ENCODE results near the gene CD2AP. TPM values are rescaled to one million over a fixed set of nuclear protein-coding genes. Genes with fewer than 3 reads are reported as not detected.

CD2AP gene
- total RNA-seq, 4 donors from 2014 or later = 23.4 to 33.9 (median 30.4) TPM

DNA sequence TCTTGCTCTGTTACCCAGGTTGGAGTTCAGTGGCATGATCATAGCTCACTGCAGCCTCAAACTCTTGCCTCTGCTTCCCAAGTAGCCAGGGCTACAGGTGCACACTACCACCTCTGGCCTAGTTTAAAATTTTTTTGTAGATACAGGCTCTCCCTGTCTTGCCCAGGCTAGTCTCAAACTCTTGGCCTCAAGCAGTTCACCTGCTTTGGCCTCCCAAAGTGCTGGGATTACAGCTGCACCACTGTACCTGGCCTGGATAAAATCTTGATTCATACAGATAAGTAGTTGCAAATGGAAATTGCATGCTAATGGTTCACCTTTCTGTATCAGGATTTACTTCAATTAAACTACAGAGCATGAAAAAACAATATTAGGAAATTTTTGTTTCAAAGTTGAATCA lies 4.2 kb downstream of the CD2AP start:
- no peak for DNase-seq
- Histone ChIP-seq H3K36me3 (no peaks in the 10 kb centered on the region), H3K4me3 (no peak overlapping the region), H3K9me3 (no peaks in the 10 kb centered on the region), H3K4me1 (peaks cover 12 to 83% (median 37%) of the 10 kb centered on the region in 3 donors), H3K27ac (no peak overlapping the region), H3K27me3 (no peaks in the 10 kb centered on the region)
- intact Hi-C loops (cut with DNase I) = no loop called here
- TF ChIP-seq POLR2A (IDR thresholded peaks at IDR 0.05) = no peak
- TF ChIP-seq, protein P1, sequence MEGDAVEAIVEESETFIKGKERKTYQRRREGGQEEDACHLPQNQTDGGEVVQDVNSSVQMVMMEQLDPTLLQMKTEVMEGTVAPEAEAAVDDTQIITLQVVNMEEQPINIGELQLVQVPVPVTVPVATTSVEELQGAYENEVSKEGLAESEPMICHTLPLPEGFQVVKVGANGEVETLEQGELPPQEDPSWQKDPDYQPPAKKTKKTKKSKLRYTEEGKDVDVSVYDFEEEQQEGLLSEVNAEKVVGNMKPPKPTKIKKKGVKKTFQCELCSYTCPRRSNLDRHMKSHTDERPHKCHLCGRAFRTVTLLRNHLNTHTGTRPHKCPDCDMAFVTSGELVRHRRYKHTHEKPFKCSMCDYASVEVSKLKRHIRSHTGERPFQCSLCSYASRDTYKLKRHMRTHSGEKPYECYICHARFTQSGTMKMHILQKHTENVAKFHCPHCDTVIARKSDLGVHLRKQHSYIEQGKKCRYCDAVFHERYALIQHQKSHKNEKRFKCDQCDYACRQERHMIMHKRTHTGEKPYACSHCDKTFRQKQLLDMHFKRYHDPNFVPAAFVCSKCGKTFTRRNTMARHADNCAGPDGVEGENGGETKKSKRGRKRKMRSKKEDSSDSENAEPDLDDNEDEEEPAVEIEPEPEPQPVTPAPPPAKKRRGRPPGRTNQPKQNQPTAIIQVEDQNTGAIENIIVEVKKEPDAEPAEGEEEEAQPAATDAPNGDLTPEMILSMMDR (IDR thresholded peaks at IDR 0.05) = no peak

DNA sequence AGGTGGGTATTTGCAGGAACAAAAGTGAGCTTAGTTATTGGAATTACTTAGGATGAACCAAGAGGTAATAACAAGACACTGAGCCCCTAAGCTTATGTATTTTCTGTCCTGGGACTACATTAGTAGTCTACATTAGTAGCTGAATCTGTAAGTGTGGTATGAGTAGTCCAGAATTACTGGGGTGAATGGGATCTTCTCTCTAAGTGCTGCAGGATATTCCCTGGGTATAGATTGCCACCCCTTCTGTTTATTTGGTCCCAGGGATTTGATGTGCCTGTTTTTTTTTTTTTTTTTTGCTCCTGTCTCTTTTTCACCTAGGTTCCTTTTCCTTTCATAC lies 5.9 kb downstream of the CD2AP start:
- TF ChIP-seq POLR2A (IDR thresholded peaks at IDR 0.05) = no peak
- TF ChIP-seq, protein P1 (IDR thresholded peaks at IDR 0.05) = no peak
- no peaks in the 10 kb centered on the region for H3K36me3 ChIP-seq
- H3K9me3 ChIP-seq = no peaks in the 10 kb centered on the region
- H3K4me1 ChIP-seq = peaks cover 12 to 79% (median 35%) of the 10 kb centered on the region in 3 donors
- DNase-seq = no peak
- no peak overlapping the region for H3K4me3 ChIP-seq
- H3K27ac ChIP-seq = peak overlapping the region in 2 of 4 donors; percentile 22 to 56
- intact Hi-C loops (cut with DNase I) = no loop called here
- H3K27me3 ChIP-seq = no peaks in the 10 kb centered on the region

DNA sequence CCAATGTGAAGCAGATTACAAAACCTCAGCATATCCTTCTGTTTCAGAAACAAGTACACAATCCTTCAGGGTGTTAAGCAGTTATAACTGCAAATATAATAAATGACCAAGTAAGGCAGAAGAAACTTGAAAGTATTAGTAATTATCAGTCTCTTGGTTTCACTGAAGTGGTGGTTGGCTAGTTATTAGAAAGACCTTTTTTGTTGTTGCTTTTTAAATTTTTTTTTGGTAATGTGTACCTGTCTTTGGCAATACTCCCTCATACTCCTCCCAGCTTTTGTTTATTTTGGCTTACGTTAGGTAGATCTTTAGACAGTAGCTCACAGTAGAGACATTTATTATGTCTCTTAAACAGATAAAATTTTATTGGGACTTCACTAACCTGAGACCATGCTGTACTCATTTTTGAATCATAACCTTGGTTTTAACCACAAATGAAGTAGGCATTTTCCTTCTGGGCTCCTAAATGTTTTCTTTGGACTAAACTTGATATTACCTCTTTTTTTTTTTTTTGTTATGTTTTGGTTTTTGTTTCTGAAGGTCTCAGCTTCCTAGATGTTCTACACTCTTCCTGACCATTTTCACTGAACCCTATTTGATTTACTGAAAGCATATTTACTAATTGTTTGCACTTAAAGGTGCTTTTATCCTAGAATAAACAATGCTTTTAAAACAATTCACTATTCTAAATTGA lies 6.4 kb downstream of the CD2AP start:
- Histone ChIP-seq H3K36me3 (no peaks in the 10 kb centered on the region), H3K4me1 (peaks cover 12 to 76% (median 35%) of the 10 kb centered on the region in 3 donors), H3K27ac (peak overlapping the region in 2 of 4 donors; percentile 22 to 56), H3K27me3 (no peaks in the 10 kb centered on the region), H3K4me3 (no peak overlapping the region), H3K9me3 (no peaks in the 10 kb centered on the region)
- TF ChIP-seq, protein P1 (IDR thresholded peaks at IDR 0.05) = no peak
- no peak for TF ChIP-seq POLR2A (IDR thresholded peaks at IDR 0.05)
- 15 to 52% methylated on average over 1 of the region's 1 CpG for WGBS, 2 donors
- no peak for DNase-seq
- intact Hi-C loops (cut with DNase I) = no loop called here

DNA sequence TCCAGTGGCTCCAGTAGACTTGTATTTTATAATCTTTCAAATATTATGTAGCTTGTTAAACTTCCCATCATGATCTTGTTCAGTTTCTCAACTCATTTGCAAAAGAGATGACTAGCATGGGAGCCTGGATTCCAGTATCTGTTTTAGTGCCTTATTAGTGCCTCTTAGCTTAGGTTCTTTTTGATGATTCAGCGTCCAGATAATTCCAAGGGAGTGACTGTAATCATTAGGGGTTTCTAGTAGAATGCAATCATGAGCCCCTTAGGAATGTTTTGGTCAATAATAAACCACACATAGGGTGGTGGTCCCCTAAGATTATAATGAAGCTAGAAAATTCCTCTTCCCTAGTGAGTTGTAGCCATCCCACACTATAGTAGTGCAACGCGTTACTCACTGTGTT lies 7.0 kb downstream of the CD2AP start:
- Histone ChIP-seq H3K4me3 (no peak overlapping the region), H3K36me3 (no peaks in the 10 kb centered on the region), H3K27me3 (no peaks in the 10 kb centered on the region), H3K9me3 (no peaks in the 10 kb centered on the region), H3K4me1 (peaks cover 12 to 69% (median 31%) of the 10 kb centered on the region in 3 donors), H3K27ac (peak overlapping the region in 2 of 4 donors; percentile 22 to 56)
- intact Hi-C loops (cut with DNase I) = no loop called here
- no peak for DNase-seq
- TF ChIP-seq POLR2A (IDR thresholded peaks at IDR 0.05) = no peak
- TF ChIP-seq, protein P1 (IDR thresholded peaks at IDR 0.05) = no peak
- WGBS, 2 donors = 69 to 77% methylated on average over 3 of the region's 3 CpGs

DNA sequence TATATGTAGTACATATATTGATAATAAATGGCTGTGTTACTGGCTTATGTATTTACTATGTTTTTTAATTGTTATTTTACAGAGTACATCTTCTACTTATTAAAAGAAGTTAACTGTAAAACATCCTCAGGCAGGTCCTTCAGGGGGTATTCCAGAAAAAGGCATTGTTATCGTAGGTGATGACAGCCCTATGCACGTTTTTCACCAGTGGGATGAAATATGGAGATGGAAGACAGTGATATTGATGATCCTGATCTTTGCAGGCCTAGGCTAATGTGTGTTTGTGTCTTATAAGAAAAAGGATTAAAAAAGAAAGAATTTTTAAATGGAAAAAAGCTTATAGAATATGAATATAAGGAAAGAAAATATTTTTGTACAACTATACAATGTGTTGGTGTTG lies 7.5 kb downstream of the CD2AP start:
- 76 to 79% methylated on average over 2 of the region's 2 CpGs for WGBS, 2 donors
- Histone ChIP-seq H3K4me3 (no peak overlapping the region), H3K27me3 (no peaks in the 10 kb centered on the region), H3K27ac (no peak overlapping the region), H3K36me3 (no peaks in the 10 kb centered on the region), H3K4me1 (peaks cover 12 to 65% (median 27%) of the 10 kb centered on the region in 3 donors), H3K9me3 (no peaks in the 10 kb centered on the region)
- TF ChIP-seq, protein P1 (IDR thresholded peaks at IDR 0.05) = no peak
- no peak for TF ChIP-seq POLR2A (IDR thresholded peaks at IDR 0.05)
- no peak for DNase-seq
- intact Hi-C loops (cut with DNase I) = no loop called here
